ENCODE results near the gene GPM6B. TPM values are rescaled to one million over a fixed set of nuclear protein-coding genes. Genes with fewer than 3 reads are reported as not detected.
"Not testable (repeated sequence)": the region's sequence is repeated elsewhere in the genome, so short reads cannot be mapped to it uniquely, and the experiment has no call there.

The GPM6B gene
- total RNA-seq, 5 donors from 2014 or later (not counting 1 experiment from before 2014, with no cell fraction given), result 0.09 to 0.35 TPM; not detected in 3

- not testable (repeated sequence) for H3K4me3 ChIP-seq (ENCODE audit: control insufficient read depth in 1 of 2, extremely low read depth in 1 of 2, low read length in 1 of 2); H3K27me3 Mint-ChIP-seq; H3K36me3 ChIP-seq (ENCODE audit: control insufficient read depth in 2 of 2, extremely low read depth in 1 of 2, insufficient read depth in 1 of 2, low read length in 1 of 2); H3K27ac ChIP-seq (ENCODE audit: low read length); H3K9me3 ChIP-seq; H3K9me3 Mint-ChIP-seq; H3K27me3 ChIP-seq (replicated peaks in 1 of 2; ENCODE audit: control insufficient read depth in 2 of 2, extremely low read depth in 1 of 2, insufficient read depth in 2 of 2, low read length in 1 of 2)
- CTCF ChIA-PET, result interaction anchor here (1.3 to 2.0 kb wide), 2 partner anchors 9 to 26 kb away, joined by 4 to 9 read pairs; partner anchors contain the start of genes OFD1 (in 1 of the 2) and TRAPPC2 (in 1 of the 2)
- H3K36me3 Mint-ChIP-seq, result peaks cover 55% of the 10 kb centered on the region
- peaks cover 0 to 22% of the 10 kb centered on the region in 2 experiments for H3K4me1 ChIP-seq (ENCODE audit: control insufficient read depth in 1 of 2, extremely low read depth in 1 of 2, insufficient read depth in 2 of 2, low read length in 2 of 2)
- POLR2A ChIA-PET, result interaction anchor here (0.9 to 2.3 kb wide), 3 partner anchors 8 to 10 kb away, joined by 3 to 8 read pairs (median 3); partner anchors contain the start of genes OFD1 (in 2 of the 2) and TRAPPC2 (in 2 of the 2)
- peak overlapping the region; percentile 83 to 91 for H3K27ac Mint-ChIP-seq
- H3K4me3 Mint-ChIP-seq, result peak overlapping the region; percentile 53 to 59 (median 54)
- ATAC-seq (replicated peaks in 1 of 4) (peak; percentile 48 to 84 (median 72)), DNase-seq (peak; percentile 16 to 76 (median 58))
- 0% methylated on average over 2 of the region's 9 CpGs for WGBS (ENCODE audit: insufficient coverage)
- peaks cover 56 to 81% (median 77%) of the 10 kb centered on the region in 3 donors for H3K4me1 Mint-ChIP-seq
These were observed 92.0 kb downstream of the GPM6B start for GRCh38 chrX:13724878-13725277.

DNA sequence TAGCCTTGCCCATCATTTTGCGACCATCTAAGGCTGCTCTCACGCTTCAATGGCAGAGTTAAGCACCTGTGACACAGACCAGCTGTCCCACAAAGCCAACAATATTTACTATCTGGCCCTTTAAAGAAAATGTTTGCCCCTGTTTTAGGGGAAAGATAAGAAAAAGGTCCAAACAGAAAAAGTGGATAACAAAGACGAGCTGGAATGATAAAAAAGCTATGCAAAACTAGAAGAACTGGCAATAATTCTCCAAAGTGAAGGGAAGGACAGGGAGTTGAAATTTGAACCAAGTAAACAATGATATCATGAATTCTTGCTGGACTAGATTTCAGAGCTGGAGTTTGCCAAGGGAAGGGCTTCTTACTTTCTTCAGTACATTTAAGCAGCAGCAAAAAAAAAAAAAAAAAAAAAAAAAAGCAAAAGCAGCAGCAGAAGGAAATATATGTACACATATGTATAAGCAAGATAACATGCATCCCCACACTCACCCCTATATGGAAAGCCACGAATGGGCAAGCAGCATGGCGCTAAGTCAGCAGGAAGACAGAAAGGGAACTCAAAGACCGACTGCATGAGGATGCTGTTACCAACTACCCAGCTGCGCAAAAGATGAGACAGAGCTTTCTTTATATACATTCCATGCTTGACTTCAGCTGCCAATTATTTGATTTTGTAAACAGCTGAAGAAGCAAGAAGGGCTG, 94.9 kb downstream of the GPM6B start:
- CTCF ChIA-PET, result interaction anchor here (0.6 to 0.7 kb wide), 2 partner anchors 36 to 199 kb away, joined by 3 to 4 read pairs; no protein-coding TSS in a partner anchor

DNA sequence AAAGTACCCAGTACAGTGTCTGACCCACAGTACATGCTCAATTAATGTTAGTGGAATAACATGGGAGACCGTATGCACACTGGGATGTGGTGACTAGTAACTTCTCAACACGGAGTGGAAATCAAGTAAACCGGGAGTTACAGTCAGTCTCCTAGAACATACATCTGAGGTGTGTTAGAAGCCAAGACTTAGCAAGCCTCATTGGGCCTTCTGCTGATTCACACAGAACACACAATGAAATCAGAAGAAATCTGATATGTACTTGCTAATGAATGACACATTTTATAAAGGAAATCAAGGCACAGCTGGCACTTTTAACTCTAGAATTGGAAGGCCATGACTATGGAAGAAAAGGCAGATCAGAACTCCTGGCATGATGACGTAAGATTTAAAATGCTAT, 95.5 kb downstream of the GPM6B start:
- H3K4me1 ChIP-seq (ENCODE audit: control insufficient read depth in 1 of 2, extremely low read depth in 1 of 2, insufficient read depth in 2 of 2, low read length in 2 of 2), result peaks cover 5 to 51% of the 10 kb centered on the region in 2 experiments
- H3K4me3 Mint-ChIP-seq, result no peak overlapping the region
- peaks cover 37% of the 10 kb centered on the region for H3K36me3 Mint-ChIP-seq
- peak overlapping the region in 1 of 2 donors; percentile 84 for H3K27ac Mint-ChIP-seq
- no peak for ATAC-seq (replicated peaks in 1 of 4)
- DNase-seq, result no peak
- no peak overlapping the region for H3K4me3 ChIP-seq (ENCODE audit: control insufficient read depth in 1 of 2, extremely low read depth in 1 of 2, low read length in 1 of 2)
- WGBS (ENCODE audit: insufficient coverage), result no CpG with 5 or more reads among the region's 4 CpGs
- peaks cover 58 to 75% (median 69%) of the 10 kb centered on the region in 3 donors for H3K4me1 Mint-ChIP-seq
- H3K9me3 ChIP-seq, result no peaks in the 10 kb centered on the region
- no peak overlapping the region for H3K27ac ChIP-seq (ENCODE audit: low read length)
- H3K36me3 ChIP-seq (ENCODE audit: control insufficient read depth in 2 of 2, extremely low read depth in 1 of 2, insufficient read depth in 1 of 2, low read length in 1 of 2), result peaks cover 0 to 7% of the 10 kb centered on the region in 2 donors
- ChIA-PET POLR2A (no interaction called here), CTCF (interaction anchor here in 1 of 2 donors (0.7 kb wide), 1 partner anchor 15 kb away, joined by 3 read pairs; no protein-coding TSS in a partner anchor)
- no peaks in the 10 kb centered on the region for H3K27me3 ChIP-seq (replicated peaks in 1 of 2; ENCODE audit: control insufficient read depth in 2 of 2, extremely low read depth in 1 of 2, insufficient read depth in 2 of 2, low read length in 1 of 2)
- no peaks in the 10 kb centered on the region for H3K9me3 Mint-ChIP-seq
- H3K27me3 Mint-ChIP-seq, result peaks cover 0 to 7% of the 10 kb centered on the region in 2 donors

More for the DNA sequence above, 94.9 kb downstream of the GPM6B start:
- H3K27ac ChIP-seq (ENCODE audit: low read length), result no peak overlapping the region
- H3K9me3 Mint-ChIP-seq, result no peaks in the 10 kb centered on the region
- peaks cover 0 to 7% of the 10 kb centered on the region in 2 donors for H3K27me3 Mint-ChIP-seq
- no peaks in the 10 kb centered on the region for H3K27me3 ChIP-seq (replicated peaks in 1 of 2; ENCODE audit: control insufficient read depth in 2 of 2, extremely low read depth in 1 of 2, insufficient read depth in 2 of 2, low read length in 1 of 2)
- no peak overlapping the region for H3K4me3 Mint-ChIP-seq
- H3K4me3 ChIP-seq (ENCODE audit: control insufficient read depth in 1 of 2, extremely low read depth in 1 of 2, low read length in 1 of 2), result no peak overlapping the region
- POLR2A ChIA-PET, result interaction anchor here in 1 of 2 donors (0.7 kb wide), 1 partner anchor 21 kb away, joined by 3 read pairs; no protein-coding TSS in a partner anchor
- DNase-seq, result no peak
- peak overlapping the region; percentile 76 to 84 for H3K27ac Mint-ChIP-seq
- peaks cover 62 to 78% (median 71%) of the 10 kb centered on the region in 3 donors for H3K4me1 Mint-ChIP-seq
- peaks cover 5 to 48% of the 10 kb centered on the region in 2 experiments for H3K4me1 ChIP-seq (ENCODE audit: control insufficient read depth in 1 of 2, extremely low read depth in 1 of 2, insufficient read depth in 2 of 2, low read length in 2 of 2)
- H3K36me3 ChIP-seq (ENCODE audit: control insufficient read depth in 2 of 2, extremely low read depth in 1 of 2, insufficient read depth in 1 of 2, low read length in 1 of 2), result peaks cover 0 to 7% of the 10 kb centered on the region in 2 donors
- H3K9me3 ChIP-seq, result no peaks in the 10 kb centered on the region
- no peak for ATAC-seq (replicated peaks in 1 of 4)
- peaks cover 42% of the 10 kb centered on the region for H3K36me3 Mint-ChIP-seq
- WGBS (ENCODE audit: insufficient coverage), result 20% methylated on average over 1 of the region's 7 CpGs

Other genes starting within 250 kb of the GPM6B start
- under 1 TPM in 2 of 5 donors, not detected in 3; 0.09 to 0.26 TPM for gene EGFL6, start 247.5 kb downstream of the GPM6B start, total RNA-seq
- 10 to 100 TPM in 1 of 5 donors, 1 to 10 TPM in 4; 8.0 to 12.8 (median 9.5) TPM for gene TCEANC, start 164.0 kb downstream of the GPM6B start, total RNA-seq
- 10 to 100 TPM; 12.2 to 27.3 (median 16.4) TPM for gene RAB9A, start 128.0 kb downstream of the GPM6B start, total RNA-seq
- 10 to 100 TPM; 24.8 to 32.9 (median 29.7) TPM for gene TRAPPC2, start 82.5 kb downstream of the GPM6B start, total RNA-seq
- 10 to 100 TPM; 78.8 to 96.8 (median 89.3) TPM for gene OFD1, start 82.3 kb downstream of the GPM6B start, total RNA-seq
- 10 to 100 TPM; 11.3 to 16.4 (median 15.0) TPM for gene GEMIN8, start 212.8 kb upstream of the GPM6B start, total RNA-seq